T-helper 22 cell (primary cell): Measurements from ENCODE around the gene TIMM17B.
A peak's percentile ranks its signal among the peaks of the same experiment; 100 is the strongest.

Experiments used
- DNase-seq: peaks from one replicate; pipeline ENCODE4 v3.0.0-alpha.2; 2020; ENCODE audit warnings: low read depth

TIMM17B gene

GRCh38 chrX:48918643-48919340 is 21.2 kb upstream of the TIMM17B start, which contains the start of gene PIM2:
PIM2 (minus strand) TSS chrX:48919024; CDS start chrX:48918834, 190 bp downstream.
- peak; percentile 88 for DNase-seq

DNA sequence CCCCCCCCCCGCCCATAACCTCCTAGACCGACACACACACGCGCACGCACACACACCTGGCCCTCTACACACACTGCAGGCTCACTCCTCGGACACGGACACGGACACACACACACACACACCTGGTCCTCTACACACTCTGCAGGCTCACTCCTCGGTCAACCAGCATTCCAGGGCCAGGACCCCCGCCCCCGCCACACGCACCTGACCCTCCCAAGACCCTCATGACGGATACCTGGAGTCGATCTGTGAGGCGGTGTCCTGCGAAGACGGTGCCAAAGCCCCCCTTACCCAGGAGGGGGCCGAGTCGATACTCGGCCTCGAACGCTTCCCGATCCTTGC is 20.7 kb upstream of the TIMM17B start:
- DNase-seq = no peak

GRCh38 chrX:48917139-48918001 is 19.8 kb upstream of the TIMM17B start:
- DNase-seq = peak; percentile 79

DNA sequence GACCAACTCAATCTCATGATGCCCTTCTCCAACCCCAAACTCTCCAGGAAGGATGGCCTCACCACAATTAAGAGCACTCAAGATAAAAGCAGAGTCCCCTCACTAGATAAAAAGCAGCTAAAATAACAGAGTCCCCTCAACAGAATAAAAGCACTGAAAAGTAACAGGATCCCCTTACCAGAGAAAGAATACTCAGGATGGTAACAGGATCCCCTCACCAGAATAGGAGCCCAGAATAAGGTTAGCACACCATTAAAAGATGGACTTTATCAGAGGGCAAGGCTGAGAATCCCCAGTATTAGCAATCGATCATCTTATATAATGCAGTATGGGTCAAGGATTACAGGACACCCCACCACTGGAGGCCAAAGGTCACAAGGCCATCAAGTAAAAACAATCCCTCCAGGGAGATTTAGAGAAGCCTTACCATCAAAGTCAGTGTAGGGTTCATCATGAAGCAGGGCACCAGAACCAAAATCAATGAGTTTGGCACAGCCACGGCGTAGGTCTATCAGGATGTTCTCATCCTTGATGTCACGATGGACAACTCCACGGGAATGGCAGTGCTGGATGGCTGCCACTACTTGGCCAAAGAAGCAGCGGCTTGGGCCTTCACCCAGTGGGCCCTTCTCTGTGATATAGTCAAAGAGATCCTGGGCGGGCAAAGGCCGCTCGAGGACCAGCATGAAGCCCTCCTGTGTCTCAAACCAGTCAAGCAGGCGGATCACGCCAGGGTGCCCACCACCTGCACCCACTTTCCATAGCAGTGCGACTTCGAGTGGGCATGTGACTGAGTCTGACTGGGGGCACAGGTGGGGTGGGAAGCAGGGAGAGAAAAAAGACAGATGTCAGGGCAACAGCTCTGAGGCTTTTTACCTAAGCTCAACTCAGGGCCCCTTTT is 17.3 kb upstream of the TIMM17B start:
- no peak for DNase-seq

- no peak for DNase-seq
These were observed 16.2 kb upstream of the TIMM17B start for GRCh38 chrX:48913605-48914366.

DNA sequence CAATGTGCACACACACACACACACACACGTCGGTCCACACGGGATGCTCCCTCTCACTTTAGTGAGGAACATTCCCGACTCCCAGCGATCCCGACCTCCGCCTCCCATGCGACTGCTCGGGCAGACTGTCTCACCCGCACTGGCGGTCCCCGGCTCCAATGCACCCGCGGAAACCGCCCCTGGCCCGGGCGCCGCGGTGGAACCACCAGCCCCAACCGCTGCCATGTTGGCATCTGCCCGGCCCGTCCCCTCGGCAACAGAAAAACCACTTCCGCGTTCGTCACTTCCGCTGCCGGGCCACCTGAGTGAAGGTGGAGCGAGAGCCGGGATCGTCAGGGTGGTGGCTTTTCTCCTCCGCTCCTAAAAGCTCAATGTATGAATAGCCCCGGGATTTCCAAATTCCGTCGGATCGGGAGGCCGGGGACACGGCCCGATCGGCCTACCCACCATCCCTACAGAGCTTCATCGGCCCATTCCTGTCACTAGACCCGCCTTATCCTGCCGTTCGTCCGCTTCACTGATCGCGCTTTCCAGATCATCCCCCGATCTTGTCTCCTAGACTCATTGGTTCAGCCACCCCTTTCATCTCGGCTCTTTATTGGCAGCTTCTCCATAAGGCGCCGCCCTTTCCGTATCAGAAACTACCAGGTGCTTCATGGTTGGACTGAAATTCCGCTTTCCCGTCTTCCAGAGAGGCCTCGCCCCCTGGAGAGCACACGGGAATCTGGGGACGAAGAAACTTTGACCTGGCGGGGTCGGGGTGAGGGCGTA is 14.0 kb upstream of the TIMM17B start, which contains the start of gene SLC35A2:
TSS of gene SLC35A2 (minus strand) at position 235 of the 771 bp plus-strand sequence. CDS start at position 225, 10 bp downstream.
- peak; percentile 80 for DNase-seq

DNA sequence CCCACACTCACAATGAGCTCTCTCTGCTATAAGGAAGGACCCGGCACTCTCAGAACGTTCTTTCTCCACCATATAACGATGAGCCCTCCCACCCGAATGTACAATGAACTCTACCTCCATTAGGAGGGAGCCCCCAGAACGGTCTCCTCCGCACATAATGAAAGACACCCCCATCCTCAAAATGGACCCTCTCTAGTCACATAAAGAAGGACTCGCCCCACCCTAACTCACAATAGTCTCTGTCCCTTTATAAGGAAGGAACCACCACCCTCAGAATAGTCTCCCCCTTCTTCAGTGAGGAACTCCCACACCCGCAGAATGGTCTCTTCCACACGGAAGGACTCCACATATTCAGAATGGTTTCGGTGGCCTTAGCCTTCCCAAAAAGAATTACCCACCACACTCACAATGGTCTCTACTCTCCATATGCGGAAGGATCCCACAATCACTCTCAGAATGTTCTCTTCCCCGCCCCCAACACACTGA is 13.4 kb upstream of the TIMM17B start:
- no peak for DNase-seq

DNA sequence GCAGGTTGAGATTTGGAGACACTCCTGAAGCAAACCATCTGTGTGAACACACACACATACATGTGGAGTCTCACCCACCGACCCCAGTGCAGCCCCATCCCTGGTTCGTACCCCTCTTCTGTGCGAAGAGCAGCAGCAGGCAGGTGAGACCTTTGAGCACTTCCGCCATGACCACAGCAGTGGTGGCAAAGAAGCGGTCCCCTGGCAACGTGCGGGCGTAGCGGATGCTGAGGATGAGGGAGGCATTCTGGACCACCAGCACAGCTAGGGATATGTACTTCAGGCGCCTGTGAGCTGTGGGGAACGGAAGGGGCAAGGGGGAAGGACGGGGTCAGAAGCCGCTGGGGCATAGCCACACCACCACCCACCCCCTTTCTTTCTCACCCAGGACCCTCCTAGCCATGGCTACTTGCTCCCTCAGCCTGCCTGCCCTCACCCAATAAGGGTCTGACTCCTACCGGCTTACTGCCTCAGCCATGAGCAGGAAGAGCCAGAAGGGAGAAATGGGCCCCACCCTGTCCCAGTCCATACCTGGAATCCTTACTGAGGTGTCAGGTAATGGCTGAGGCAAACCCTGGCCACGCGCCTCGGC is 12.2 kb upstream of the TIMM17B start:
- DNase-seq = no peak

GRCh38 chrX:48908600-48908999 is 11.0 kb upstream of the TIMM17B start:
- no peak for DNase-seq

DNA sequence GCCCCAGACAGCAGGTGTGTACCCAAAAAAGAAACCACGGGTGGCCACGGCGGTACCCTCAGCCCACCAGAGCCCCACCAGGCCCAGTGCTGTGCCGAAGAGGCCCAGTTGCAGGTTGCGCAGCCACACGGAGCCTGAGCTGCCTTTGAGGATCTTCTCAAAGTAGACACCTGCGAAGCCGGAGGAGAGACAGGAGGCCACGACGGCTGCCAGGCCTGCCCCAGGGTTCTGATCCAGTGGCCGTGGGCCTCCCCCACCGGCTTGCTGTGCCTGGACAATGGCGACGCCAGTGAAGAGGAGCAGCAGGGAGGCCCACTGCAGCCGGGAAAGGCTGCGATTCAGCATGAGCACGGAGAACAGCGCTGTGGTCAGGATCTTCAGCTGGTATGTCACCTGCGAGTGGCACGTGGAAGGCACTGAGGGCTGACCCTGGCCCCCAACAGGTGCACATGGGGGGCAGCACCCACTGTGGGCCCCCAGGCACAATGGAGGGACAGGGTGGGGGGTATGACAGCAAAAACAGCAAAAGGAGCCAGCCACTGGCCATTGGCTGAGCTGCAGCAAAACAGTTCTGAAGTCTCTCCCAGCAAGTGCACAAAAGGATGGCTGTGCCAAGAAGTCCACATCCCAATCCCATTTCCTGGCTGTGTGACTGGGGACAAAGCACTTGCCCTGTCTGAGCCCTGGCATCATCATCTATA is 7.7 kb upstream of the TIMM17B start:
- DNase-seq = no peak

DNA sequence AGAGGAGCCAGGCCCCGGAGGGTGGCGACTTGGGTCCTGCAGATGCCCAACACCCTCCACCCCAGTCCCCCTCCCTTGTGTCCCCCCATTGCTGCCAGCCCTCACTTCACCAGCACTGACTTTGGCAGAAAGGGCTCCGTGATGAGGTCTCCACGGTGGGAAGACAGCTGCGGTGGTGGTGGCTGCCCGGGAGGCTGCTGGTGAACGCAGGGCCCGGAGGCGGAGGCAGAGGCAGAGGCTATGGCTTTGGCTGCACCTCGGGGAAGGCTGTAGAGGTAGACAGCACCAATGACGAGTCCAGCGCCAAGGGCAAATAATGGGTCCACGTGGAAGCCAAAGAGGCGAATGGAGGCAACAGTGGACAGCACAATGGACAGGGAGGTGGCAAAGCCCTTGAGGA is 7.1 kb upstream of the TIMM17B start:
- no peak for DNase-seq

DNA sequence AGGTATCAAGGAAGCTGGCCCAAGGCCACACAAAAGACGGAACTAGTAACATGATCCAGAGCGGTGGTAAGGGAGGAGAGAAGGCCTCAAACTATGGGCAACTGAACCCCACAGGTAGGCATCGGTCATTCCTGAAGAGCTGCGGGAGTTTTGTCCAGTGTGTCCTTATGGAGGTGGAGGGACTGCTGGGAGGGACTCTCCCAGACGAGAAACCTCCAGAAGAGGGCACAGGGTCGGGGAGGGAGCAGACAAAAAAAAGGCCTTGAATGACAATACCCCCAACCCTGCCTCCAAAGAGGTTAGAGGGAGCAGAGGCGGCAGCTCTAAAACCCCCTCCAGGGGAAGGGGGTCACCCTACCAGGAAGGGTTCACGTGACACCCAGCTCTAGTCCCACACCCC is 6.6 kb upstream of the TIMM17B start:
- no peak for DNase-seq

DNA sequence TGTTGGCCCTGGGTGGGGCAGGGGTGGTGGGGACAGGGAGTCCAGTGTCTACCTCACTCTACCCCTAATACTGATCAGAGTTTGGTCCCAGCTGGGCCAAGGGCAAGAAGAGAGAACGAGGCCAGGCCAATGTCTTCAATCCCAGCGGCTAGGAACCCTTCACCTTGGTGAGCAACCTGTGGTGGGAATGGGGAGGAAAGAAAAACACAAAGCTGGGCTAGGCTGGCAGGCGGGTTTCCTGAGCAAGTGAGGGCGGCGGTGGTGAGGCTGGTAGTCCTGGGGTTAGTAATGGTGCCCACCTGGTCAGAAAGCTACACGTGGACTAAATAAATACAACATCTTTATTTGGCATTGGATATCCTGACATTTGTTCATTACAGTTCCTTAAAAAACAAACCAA is 5.7 kb upstream of the TIMM17B start:
- no peak for DNase-seq

DNA sequence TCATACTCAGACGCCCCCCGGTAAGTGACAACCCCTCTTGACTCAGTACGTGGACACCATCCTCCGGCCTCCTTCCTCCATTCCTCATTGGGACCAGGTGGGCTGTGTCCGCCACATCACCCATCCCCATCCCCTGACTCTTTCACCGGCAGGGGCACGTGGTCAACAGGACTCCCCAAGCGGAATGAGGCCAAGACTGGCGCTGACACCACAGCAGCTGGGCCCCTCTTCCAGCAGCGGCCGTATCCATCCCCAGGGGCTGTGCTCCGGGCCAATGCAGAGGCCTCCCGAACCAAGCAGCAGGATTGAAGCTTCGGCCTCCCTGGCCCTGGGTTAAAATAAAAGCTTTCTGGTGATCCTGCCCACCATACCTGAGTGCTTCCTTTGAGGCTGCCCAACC is 5.2 kb upstream of the TIMM17B start:
- no peak for DNase-seq

DNA sequence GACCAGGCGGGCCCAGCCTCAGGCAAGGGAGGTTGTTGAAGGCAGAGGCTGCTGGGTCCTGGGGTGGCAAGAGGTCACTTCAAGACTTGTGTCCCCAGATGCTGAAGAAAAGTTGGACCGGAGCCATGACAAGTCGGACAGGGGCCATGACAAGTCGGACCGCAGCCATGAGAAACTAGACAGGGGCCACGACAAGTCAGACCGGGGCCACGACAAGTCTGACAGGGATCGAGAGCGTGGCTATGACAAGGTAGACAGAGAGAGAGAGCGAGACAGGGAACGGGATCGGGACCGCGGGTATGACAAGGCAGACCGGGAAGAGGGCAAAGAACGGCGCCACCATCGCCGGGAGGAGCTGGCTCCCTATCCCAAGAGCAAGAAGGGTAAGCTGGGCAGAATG is 4.6 kb upstream of the TIMM17B start:
- no peak for DNase-seq

DNA sequence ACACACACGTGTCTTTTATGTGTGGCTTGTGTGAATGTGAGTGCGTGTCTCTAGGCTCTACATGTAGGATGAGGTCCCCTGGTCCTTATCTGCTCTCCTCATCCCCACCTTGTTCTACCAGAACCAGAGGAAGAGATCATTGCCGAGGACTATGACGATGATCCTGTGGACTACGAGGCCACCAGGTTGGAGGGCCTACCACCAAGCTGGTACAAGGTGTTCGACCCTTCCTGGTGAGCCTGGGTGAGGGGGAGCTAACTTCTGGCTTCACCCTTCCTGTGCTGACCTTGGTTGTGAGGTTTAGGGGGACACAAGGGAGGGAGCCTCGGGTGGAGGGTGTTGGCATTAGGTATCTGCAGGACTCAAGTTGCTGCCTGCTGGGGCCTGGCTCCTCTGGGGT is 3.5 kb upstream of the TIMM17B start:
- DNase-seq = no peak

GRCh38 chrX:48899078-48899410 is 1.5 kb upstream of the TIMM17B start:
- DNase-seq = no peak

DNA sequence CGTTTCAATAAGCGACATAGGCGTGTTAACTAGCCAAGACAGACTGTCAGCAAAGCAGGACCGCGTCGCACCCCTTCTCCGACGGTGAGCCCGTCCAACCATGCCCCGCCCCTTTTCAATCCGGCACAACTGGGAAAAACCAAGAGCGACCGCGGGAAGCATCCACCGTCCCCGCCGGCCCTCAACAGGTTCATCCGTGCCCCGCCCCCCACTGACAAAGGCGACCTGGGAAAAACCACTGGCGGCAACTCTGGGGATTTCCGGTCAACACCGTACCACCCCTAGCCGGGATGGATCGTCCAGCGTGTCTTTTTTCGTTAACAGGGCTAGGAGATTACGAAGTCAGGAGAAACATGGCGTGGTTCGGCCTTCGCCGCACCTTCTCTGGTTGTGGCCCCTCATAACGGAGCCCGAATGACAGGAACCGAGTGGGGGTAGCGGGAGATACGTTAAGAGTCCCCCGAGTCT is 377 bp downstream of the TIMM17B start:
- DNase-seq = peak; percentile 51

- DNase-seq = no peak
These were observed 957 bp downstream of the TIMM17B start for GRCh38 chrX:48896611-48897011.

GRCh38 chrX:48894891-48895290 is 2.7 kb downstream of the TIMM17B start:
- no peak for DNase-seq
